ENCODE measurements around the gene SREBF2.
"Not testable (repeated sequence)": the region's sequence is repeated elsewhere in the genome, so short reads cannot be mapped to it uniquely, and the experiment has no call there.

SREBF2 gene

DNA sequence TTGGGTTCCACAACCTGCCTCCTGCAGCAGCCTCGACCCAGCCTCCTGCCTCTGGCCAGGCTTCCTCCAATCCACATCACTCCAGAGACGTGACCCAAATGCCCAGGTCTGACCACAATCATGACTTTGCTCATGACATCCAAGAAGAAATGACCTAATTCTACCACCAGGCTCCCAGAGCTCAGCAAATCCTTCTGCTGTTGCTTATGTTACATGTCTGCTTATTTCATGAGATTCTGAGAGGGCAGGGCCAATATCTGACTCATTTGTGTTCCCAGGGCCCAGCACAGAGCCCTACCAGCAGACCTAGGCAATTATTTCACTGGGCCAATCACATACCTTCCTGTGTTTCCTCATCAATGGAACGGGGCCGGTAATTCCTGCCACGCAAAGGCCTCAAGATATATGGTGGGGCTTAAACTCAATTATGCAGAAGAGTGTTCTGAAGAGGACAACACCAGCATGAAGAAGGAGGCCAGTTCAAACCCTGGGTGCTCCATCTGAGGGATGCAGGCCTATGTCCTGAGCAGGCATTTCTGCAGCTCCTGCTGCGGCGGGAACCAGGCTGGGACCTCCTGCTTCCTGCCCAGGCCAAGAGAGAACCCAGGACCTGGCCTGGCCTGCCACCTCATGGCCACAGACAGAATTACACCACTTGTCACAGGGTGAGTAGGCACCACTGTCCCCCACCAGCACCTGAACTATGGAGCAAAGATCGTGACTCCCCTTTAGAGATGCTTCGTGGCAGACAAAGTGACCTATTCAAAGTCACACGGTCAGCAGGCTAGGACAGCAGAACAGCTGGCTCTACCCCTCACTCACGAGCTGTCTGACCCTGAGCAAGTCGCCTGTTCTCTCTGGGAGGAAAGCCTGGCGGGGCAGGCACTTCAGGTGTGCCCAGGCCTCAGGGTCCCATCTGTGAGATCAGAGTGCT, 108.2 kb downstream of the SREBF2 start:
- Mint-ChIP-seq H3K4me1 (peaks cover 60% of the 10 kb centered on the region), H3K36me3 (peaks cover 21% of the 10 kb centered on the region)

GRCh38 chr22:41943661-41944209, 110.8 kb downstream of the SREBF2 start:
- peak overlapping the region; percentile 13 for H3K27ac Mint-ChIP-seq
- H3K4me1 Mint-ChIP-seq, result peaks cover 58% of the 10 kb centered on the region
- H3K27me3 Mint-ChIP-seq, result peaks cover 5% of the 10 kb centered on the region
- H3K4me3 Mint-ChIP-seq, result no peak overlapping the region
- no peak for ATAC-seq
- H3K36me3 Mint-ChIP-seq, result peaks cover 17% of the 10 kb centered on the region
- no peaks in the 10 kb centered on the region for H3K9me3 Mint-ChIP-seq

More for the DNA sequence above, 108.2 kb downstream of the SREBF2 start:
- Mint-ChIP-seq H3K9me3 (no peaks in the 10 kb centered on the region), H3K27me3 (peaks cover 5% of the 10 kb centered on the region), H3K27ac (peak overlapping the region; percentile 100), H3K4me3 (peak overlapping the region; percentile 27)
- peak; percentile 72 for ATAC-seq

DNA sequence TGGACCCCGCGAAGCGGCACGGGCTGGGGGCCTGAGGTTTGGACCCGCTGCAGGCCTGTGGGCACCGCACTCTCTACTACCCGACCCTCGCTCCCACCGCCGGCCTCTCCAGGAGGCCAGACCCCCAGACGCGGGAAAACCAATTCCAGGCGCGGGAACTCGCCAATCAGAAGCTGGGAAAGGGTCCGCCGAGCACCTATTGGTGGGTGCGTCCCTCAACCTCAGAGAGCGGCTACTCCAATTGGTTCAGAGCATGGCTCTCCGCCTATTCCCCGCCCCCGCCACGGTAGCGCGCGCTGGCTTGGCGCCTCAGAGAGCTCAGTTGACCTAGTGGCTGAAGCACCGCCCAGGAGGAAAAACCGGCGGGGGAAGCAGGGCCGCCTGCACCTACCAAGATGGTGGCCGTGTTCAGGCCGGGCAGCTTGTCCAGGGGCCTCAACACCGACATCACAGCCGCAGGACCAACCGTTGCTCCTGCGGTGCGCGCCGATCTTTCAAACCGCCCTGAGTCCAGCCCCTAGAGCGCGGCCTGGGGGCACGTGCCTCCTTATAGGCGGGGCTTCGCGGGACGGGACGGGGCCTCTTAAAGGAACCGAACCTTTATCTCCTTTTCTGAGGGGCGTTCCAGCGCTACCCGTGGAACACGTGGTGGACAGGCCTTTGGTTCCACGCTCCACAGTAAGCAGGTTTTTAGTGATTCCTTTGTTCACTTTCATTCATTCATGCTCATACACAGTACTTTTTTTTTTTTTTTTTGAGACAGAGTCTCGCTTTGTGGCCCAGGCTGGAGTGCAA, 113.9 kb downstream of the SREBF2 start, which contains the start of gene CENPM:
Gene CENPM, minus strand, starts transcription at position 524 of the 795 bp plus-strand sequence. Its CDS starts 76 bp downstream, at position 448.
- Mint-ChIP-seq H3K4me1 (peaks cover 61% of the 10 kb centered on the region), H3K27ac (peak within 1 kb of the TSS; percentile 79), H3K9me3 (no peaks in the 10 kb centered on the region), H3K4me3 (peak within 1 kb of the TSS; percentile 90), H3K27me3 (peaks cover 5% of the 10 kb centered on the region), H3K36me3 (peaks cover 11% of the 10 kb centered on the region)
- peak; percentile 97 for ATAC-seq

DNA sequence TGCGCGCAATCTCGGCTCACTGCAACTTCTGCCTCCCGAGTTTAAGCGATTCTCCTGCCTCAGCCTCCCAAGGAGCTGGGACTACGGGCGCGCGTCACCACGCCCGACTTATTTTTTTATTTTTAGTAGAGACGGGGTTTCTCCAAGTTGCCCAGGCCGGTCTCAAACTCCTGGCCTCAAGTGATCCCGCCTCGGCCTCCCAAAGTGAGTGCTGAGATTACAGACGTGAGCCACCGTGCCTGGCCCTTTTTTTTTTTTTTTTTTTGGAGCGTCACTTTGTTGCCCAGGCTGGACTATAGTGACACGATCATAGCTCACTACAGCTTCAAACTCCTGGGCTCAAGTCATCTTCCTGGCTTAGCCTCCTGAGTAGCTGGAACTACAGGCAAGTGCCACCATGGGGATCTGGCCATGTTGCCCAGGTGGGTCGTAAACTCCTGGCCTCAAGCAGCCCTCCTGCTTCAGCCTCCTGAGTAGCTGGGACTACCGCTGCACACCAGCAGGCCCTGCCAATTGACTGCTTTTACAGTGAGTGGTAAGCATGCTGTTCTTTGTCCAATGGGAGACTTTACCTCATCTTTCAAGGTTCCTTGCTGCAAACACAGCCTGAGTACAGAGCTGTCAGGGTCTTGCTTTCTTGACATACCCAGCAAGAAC, 114.6 kb downstream of the SREBF2 start:
- Mint-ChIP-seq H3K4me1 (peaks cover 68% of the 10 kb centered on the region), H3K4me3 (peak overlapping the region; percentile 90), H3K9me3 (no peaks in the 10 kb centered on the region), H3K27ac (peak overlapping the region; percentile 79), H3K36me3 (peaks cover 11% of the 10 kb centered on the region), H3K27me3 (peaks cover 5% of the 10 kb centered on the region)
- ATAC-seq, result no peak

- no peak overlapping the region for H3K4me3 Mint-ChIP-seq
- H3K9me3 Mint-ChIP-seq, result no peaks in the 10 kb centered on the region
- peaks cover 74% of the 10 kb centered on the region for H3K4me1 Mint-ChIP-seq
- H3K27ac Mint-ChIP-seq, result no peak overlapping the region
- peaks cover 5% of the 10 kb centered on the region for H3K27me3 Mint-ChIP-seq
- H3K36me3 Mint-ChIP-seq, result peaks cover 11% of the 10 kb centered on the region
- ATAC-seq, result no peak
Measured at GRCh38 chr22:41948142-41948541, 115.2 kb downstream of the SREBF2 start.

DNA sequence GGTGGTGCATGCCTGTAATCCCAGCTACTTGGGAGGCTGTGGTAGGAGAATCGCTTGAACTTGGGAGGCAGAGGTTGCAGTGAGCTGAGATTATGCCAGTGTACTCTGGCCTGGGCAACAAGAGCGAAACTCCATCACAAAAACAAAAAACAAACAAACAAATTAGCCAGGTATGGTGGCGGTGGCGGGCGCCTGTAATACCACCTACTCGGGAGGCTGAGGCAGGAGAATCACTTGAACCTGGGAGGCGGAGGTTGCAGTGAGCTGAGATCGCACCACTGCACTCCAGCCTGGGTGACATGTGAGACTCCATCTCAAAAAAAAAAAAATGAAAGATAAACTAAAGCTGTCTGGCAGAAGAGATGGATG, 116.0 kb downstream of the SREBF2 start:
- H3K27me3 Mint-ChIP-seq, H3K9me3 Mint-ChIP-seq, ATAC-seq, H3K36me3 Mint-ChIP-seq: not testable (repeated sequence)
- peaks cover 78% of the 10 kb centered on the region for H3K4me1 Mint-ChIP-seq
- H3K27ac Mint-ChIP-seq, result peak overlapping the region; percentile 90
- peak overlapping the region; percentile 55 for H3K4me3 Mint-ChIP-seq

DNA sequence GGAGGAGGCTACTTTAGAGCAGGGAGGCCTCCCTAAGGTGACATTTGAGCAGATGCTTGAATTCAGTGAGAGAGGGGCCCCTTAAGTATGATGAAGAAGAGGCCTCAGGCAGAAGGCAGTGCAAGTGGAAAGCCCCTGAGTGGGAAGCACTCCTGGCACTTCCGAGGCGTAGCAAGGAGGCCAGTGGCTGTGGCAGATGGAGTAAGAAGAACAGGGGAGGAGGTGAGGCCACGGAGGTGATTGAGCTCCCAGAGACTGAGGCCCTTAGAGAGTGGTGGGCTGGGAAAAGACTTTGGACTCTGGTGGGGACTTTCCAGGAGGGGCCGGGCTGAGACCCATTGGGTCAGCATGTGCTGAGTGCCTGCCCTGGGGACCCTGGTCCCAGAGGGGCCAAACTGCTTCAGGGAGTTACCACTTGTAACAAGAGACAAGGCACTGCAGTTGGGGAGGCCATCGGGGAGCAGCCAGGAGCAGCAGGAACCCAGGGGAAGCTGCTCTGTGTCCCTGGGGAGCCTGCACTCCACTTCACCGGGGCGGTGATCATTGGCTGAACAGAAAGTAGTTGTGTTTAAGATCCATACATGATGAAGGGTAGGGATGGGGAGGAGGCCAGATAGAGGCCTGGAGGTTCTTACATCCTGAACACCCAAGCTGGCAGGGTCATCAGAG, 116.5 kb downstream of the SREBF2 start:
- peaks cover 78% of the 10 kb centered on the region for H3K4me1 Mint-ChIP-seq
- H3K9me3 Mint-ChIP-seq, result no peaks in the 10 kb centered on the region
- peak overlapping the region; percentile 55 for H3K4me3 Mint-ChIP-seq
- peaks cover 5% of the 10 kb centered on the region for H3K36me3 Mint-ChIP-seq
- peaks cover 5% of the 10 kb centered on the region for H3K27me3 Mint-ChIP-seq
- ATAC-seq, result no peak
- H3K27ac Mint-ChIP-seq, result peak overlapping the region; percentile 90

GRCh38 chr22:41951898-41952474, 119.1 kb downstream of the SREBF2 start, which contains the start of gene SMIM45:
Gene SMIM45, plus strand, starts transcription at chr22:41952150.
- H3K27me3 Mint-ChIP-seq, result no peaks in the 10 kb centered on the region
- peak; percentile 90 for ATAC-seq
- H3K4me3 Mint-ChIP-seq, result no peak within 1 kb of the TSS
- H3K27ac Mint-ChIP-seq, result peak within 1 kb of the TSS; percentile 50
- peaks cover 62% of the 10 kb centered on the region for H3K4me1 Mint-ChIP-seq
- no peaks in the 10 kb centered on the region for H3K9me3 Mint-ChIP-seq
- H3K36me3 Mint-ChIP-seq, result no peaks in the 10 kb centered on the region

DNA sequence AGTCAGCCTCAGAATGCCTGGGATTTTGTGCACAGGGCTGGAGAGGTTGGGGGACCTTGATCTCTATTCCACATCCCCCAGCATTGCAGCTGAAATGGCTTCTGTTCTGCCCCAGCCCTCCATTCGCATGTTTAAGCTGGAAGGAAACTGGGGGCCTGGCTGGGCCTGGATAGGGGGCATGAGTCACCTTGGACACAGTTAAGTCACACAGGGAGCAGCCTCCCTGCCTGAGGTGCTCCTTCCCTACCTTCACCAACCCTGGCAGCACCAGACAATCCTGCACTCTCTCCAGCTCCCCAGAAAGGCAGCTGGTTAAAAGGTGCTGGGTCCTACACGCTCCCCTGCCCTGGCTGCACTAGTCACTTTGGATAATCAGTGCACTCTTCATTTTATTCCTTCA, 119.8 kb downstream of the SREBF2 start:
- H3K4me1 Mint-ChIP-seq, result peaks cover 62% of the 10 kb centered on the region
- H3K36me3 Mint-ChIP-seq, result no peaks in the 10 kb centered on the region
- no peak for ATAC-seq
- H3K27ac Mint-ChIP-seq, result peak overlapping the region; percentile 50
- peaks cover 4% of the 10 kb centered on the region for H3K27me3 Mint-ChIP-seq
- no peaks in the 10 kb centered on the region for H3K9me3 Mint-ChIP-seq
- H3K4me3 Mint-ChIP-seq, result no peak overlapping the region

Data from stimulated activated memory B cell treated with anti-CD40 and anti-IgM and Interleukin-4, amounts not matched to agents 10 μg/mL and 1 μg/mL and 100 μg/mL, for 72 hours (primary cell).